ENCODE measurements around the gene TTC39A.

TTC39A gene

DNA sequence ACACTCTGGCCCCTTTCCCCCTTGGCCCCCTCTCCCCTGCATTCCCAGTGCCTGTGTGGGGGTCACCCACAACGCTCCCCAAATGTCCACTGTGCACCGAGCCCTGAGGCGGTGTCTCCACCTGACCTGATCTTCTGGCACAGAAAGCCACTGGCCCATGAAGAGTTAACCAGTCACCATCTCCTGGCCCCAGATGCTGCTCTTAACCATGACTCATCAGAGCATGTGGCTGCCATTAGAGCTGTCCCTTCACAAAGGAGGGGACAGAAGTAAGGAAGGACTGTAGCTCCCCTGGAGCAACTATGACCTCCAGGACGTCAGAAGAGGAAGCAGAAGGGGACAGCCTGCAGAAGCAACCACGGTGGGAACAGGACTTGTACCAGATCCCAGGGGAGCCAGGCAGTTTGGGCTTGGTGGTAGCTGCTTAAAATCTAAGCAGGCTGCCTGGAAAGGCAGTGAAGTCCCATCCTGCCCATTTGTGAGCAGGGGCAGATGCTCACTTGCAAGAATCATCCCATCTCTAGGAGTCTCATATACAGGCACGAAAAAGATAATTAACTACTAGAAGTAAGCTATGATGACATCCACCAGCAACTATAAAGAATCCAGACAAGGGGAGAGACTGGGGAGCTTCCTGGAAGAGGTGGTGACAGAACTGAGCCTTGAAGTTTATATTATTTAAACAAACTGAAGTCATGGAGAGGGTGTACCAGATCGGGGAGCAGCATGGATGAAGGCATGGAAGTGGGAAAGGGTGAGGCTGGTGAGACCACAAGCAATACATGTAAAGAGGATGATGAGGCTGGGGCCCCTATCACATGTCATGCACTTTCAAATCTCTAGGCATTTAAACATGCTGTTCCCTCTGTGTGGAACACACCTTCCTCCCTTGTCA, 1.1 kb upstream of the TTC39A start:
- no peak for DNase-seq (ENCODE audit: low spot score)
- H3K4me3 ChIP-seq (ENCODE audit: low read length in 2 of 2): no peak overlapping the region

DNA sequence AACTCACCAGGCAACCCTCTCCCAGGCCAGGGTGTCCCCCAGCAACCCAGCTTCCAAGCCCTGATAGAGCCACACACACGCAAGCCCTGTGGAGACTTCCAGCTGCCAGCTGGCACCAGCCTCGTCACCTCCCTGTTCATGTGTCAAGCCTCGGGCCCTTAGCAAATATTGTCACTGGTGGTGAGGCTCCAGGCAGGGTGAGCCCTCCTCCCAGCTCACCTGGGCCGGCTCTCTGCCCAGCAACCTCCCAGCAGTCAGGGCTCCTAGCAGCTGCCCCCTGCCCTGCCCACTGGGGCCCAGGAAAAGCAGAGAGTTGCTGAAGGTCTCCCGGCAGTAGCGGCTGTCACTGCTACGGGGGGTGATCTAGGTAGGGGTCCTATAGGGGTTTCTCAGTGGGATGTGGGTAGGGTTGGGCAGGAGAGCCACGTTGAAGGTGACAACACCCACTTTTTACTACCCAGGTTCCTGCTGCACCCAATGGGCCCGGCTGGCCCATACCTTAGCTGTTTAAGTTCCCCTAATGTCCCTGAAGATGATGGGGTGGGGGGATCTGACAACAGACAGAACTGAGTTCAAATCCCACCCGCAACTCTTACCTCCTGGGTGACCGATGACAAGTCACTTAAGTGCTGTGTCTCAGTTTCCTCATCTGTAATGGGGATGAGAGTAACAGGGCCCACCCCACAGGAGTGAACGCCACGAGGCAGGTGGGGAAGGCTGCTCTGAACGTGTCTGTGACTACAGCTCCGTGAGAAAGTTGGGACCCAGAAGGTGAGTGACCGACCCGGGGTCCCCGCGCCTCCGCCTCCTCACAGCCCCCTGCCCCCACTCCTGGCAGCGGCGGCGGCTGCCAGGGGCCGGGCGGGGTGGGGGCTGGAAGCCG, 678 bp downstream of the TTC39A start:
- Histone ChIP-seq H3K27me3 (ENCODE audit: control insufficient read depth in 3 of 3, insufficient read depth in 3 of 3, low read depth in 1 of 3, low read length in 3 of 3) (peaks cover 4 to 50% (median 17%) of the 10 kb centered on the region in 3 experiments), H3K18ac (ENCODE audit: low read length) (peak overlapping the region; percentile 20), H3K27ac (replicated peaks; ENCODE audit: low read length) (no peak overlapping the region), H2BK120ac (ENCODE audit: low read depth, low read length) (no peak overlapping the region), H3K4ac (ENCODE audit: low read length) (no peak overlapping the region), H3K9me3 (replicated peaks in 1 of 2; ENCODE audit: control insufficient read depth in 2 of 2, insufficient read depth in 1 of 2, low read depth in 1 of 2, low read length in 2 of 2) (no peaks in the 10 kb centered on the region), H4K91ac (ENCODE audit: low read depth, low read length, poor library complexity) (no peak overlapping the region), H2AK5ac (ENCODE audit: low read depth, low read length) (peak overlapping the region; percentile 47), H3K4me1 (ENCODE audit: control insufficient read depth in 2 of 2, insufficient read depth in 1 of 2, low read depth in 1 of 2, low read length in 2 of 2) (peaks cover 9 to 11% of the 10 kb centered on the region in 2 donors), H3K14ac (ENCODE audit: low read length) (no peak overlapping the region), H3K79me1 (ENCODE audit: low read depth, low read length) (peaks cover 2% of the 10 kb centered on the region), H2BK5ac (ENCODE audit: low read length) (no peak overlapping the region), H3K23ac (ENCODE audit: low read depth, low read length, poor library complexity) (peak overlapping the region; percentile 32), H2BK15ac (ENCODE audit: low read length) (no peak overlapping the region), H3K9ac (ENCODE audit: low read depth, low read length, poor library complexity) (no peak overlapping the region), H2BK12ac (ENCODE audit: low read length) (no peak overlapping the region), H3K4me3 (ENCODE audit: low read length in 2 of 2) (peak overlapping the region; percentile 3 to 9), H2AFZ (ENCODE audit: low read length) (peak overlapping the region; percentile 47), H3K36me3 (replicated peaks in 1 of 2; ENCODE audit: control insufficient read depth in 2 of 2, insufficient read depth in 2 of 2, low read length in 2 of 2) (no peaks in the 10 kb centered on the region), H3K4me2 (ENCODE audit: insufficient read depth, low read length, poor library complexity, severe bottlenecking) (peak overlapping the region; percentile 80), H4K8ac (ENCODE audit: low read depth, low read length) (no peak overlapping the region)
- no CpG with 5 or more reads among the region's 26 CpGs for whole genome bisulfite sequencing, 2 donors (ENCODE audit: extremely low coverage in 2 of 2, insufficient read length in 2 of 2, insufficient replicate concordance in 1 of 2)
- DNase-seq (ENCODE audit: low spot score): no peak

More for the DNA sequence above, 1.1 kb upstream of the TTC39A start:
- peak overlapping the region; percentile 3 for H3K14ac ChIP-seq (ENCODE audit: low read length)
- H3K4me1 ChIP-seq (ENCODE audit: control insufficient read depth in 2 of 2, insufficient read depth in 1 of 2, low read depth in 1 of 2, low read length in 2 of 2): peaks cover 9 to 11% of the 10 kb centered on the region in 2 donors
- H2BK120ac ChIP-seq (ENCODE audit: low read depth, low read length): no peak overlapping the region
- H2BK12ac ChIP-seq (ENCODE audit: low read length): peak overlapping the region; percentile 75
- no CpG with 5 or more reads among the region's 7 CpGs for WGBS, 2 donors (ENCODE audit: extremely low coverage in 2 of 2, insufficient read length in 2 of 2, insufficient replicate concordance in 1 of 2)
- no peak overlapping the region for H2BK5ac ChIP-seq (ENCODE audit: low read length)
- no peak overlapping the region for H3K4ac ChIP-seq (ENCODE audit: low read length)
- H3K18ac ChIP-seq (ENCODE audit: low read length): peak overlapping the region; percentile 80
- H3K27ac ChIP-seq (replicated peaks; ENCODE audit: low read length): no peak overlapping the region
- no peak overlapping the region for H3K4me2 ChIP-seq (ENCODE audit: insufficient read depth, low read length, poor library complexity, severe bottlenecking)
- H2AFZ ChIP-seq (ENCODE audit: low read length): peak overlapping the region; percentile 83
- H3K9ac ChIP-seq (ENCODE audit: low read depth, low read length, poor library complexity): no peak overlapping the region
- H2BK15ac ChIP-seq (ENCODE audit: low read length): peak overlapping the region; percentile 56
- H3K36me3 ChIP-seq (replicated peaks in 1 of 2; ENCODE audit: control insufficient read depth in 2 of 2, insufficient read depth in 2 of 2, low read length in 2 of 2): no peaks in the 10 kb centered on the region
- H3K27me3 ChIP-seq (ENCODE audit: control insufficient read depth in 3 of 3, insufficient read depth in 3 of 3, low read depth in 1 of 3, low read length in 3 of 3): peaks cover 4 to 41% (median 17%) of the 10 kb centered on the region in 3 experiments
- H4K91ac ChIP-seq (ENCODE audit: low read depth, low read length, poor library complexity): no peak overlapping the region
- H3K23ac ChIP-seq (ENCODE audit: low read depth, low read length, poor library complexity): peak overlapping the region; percentile 65
- H3K9me3 ChIP-seq (replicated peaks in 1 of 2; ENCODE audit: control insufficient read depth in 2 of 2, insufficient read depth in 1 of 2, low read depth in 1 of 2, low read length in 2 of 2): no peaks in the 10 kb centered on the region
- peak overlapping the region; percentile 90 for H2AK5ac ChIP-seq (ENCODE audit: low read depth, low read length)
- H3K79me1 ChIP-seq (ENCODE audit: low read depth, low read length): peaks cover 2% of the 10 kb centered on the region
- no peak overlapping the region for H4K8ac ChIP-seq (ENCODE audit: low read depth, low read length)

DNA sequence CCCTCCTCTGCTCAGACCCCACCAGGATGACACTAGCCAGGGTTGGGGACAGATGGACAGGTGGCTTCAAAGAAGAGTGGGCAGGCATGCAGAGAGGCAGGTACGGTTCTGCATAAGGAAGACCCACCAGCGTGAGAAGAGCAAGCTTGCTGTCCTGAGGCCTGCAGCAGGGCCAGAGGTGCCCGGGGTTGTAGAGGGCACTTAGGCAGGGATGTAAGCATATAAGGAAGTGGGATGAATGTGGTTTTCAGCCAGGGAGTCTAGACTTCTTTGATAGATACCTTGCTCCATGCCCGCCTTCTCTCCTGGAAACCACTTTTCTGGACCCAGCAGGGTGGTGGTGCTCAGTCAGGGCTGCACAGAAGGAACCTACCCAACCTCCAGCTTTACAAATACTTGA, 1.4 kb downstream of the TTC39A start:
- H3K27ac ChIP-seq (replicated peaks; ENCODE audit: low read length): no peak overlapping the region
- no peak overlapping the region for H2BK120ac ChIP-seq (ENCODE audit: low read depth, low read length)
- no peak overlapping the region for H4K91ac ChIP-seq (ENCODE audit: low read depth, low read length, poor library complexity)
- H2AFZ ChIP-seq (ENCODE audit: low read length): no peak overlapping the region
- peaks cover 9 to 11% of the 10 kb centered on the region in 2 donors for H3K4me1 ChIP-seq (ENCODE audit: control insufficient read depth in 2 of 2, insufficient read depth in 1 of 2, low read depth in 1 of 2, low read length in 2 of 2)
- H3K4me2 ChIP-seq (ENCODE audit: insufficient read depth, low read length, poor library complexity, severe bottlenecking): no peak overlapping the region
- no peaks in the 10 kb centered on the region for H3K36me3 ChIP-seq (replicated peaks in 1 of 2; ENCODE audit: control insufficient read depth in 2 of 2, insufficient read depth in 2 of 2, low read length in 2 of 2)
- H3K9me3 ChIP-seq (replicated peaks in 1 of 2; ENCODE audit: control insufficient read depth in 2 of 2, insufficient read depth in 1 of 2, low read depth in 1 of 2, low read length in 2 of 2): no peaks in the 10 kb centered on the region
- DNase-seq (ENCODE audit: low spot score): no peak
- H4K8ac ChIP-seq (ENCODE audit: low read depth, low read length): no peak overlapping the region
- H2BK15ac ChIP-seq (ENCODE audit: low read length): no peak overlapping the region
- H3K9ac ChIP-seq (ENCODE audit: low read depth, low read length, poor library complexity): no peak overlapping the region
- H2BK12ac ChIP-seq (ENCODE audit: low read length): no peak overlapping the region
- no peak overlapping the region for H2AK5ac ChIP-seq (ENCODE audit: low read depth, low read length)
- H3K4me3 ChIP-seq (ENCODE audit: low read length in 2 of 2): no peak overlapping the region
- no peak overlapping the region for H3K14ac ChIP-seq (ENCODE audit: low read length)
- peaks cover 4 to 50% (median 17%) of the 10 kb centered on the region in 3 experiments for H3K27me3 ChIP-seq (ENCODE audit: control insufficient read depth in 3 of 3, insufficient read depth in 3 of 3, low read depth in 1 of 3, low read length in 3 of 3)
- no peak overlapping the region for H3K4ac ChIP-seq (ENCODE audit: low read length)
- H3K18ac ChIP-seq (ENCODE audit: low read length): no peak overlapping the region
- no CpG with 5 or more reads among the region's 4 CpGs for WGBS, 2 donors (ENCODE audit: extremely low coverage in 2 of 2, insufficient read length in 2 of 2, insufficient replicate concordance in 1 of 2)
- H2BK5ac ChIP-seq (ENCODE audit: low read length): peak overlapping the region; percentile 40
- H3K23ac ChIP-seq (ENCODE audit: low read depth, low read length, poor library complexity): no peak overlapping the region
- H3K79me1 ChIP-seq (ENCODE audit: low read depth, low read length): peaks cover 2% of the 10 kb centered on the region

All from neuronal stem cell (in vitro differentiated cells).